ENCODE data around the gene PLEKHD1.

GRCh38 chr14:69460093-69460701, 24.3 kb upstream of the PLEKHD1 start:
- TF ChIP-seq POLR2A (IDR thresholded peaks at IDR 0.05) (no peak), EP300 (IDR thresholded peaks at IDR 0.05) (peak in 1 of 2 donors; percentile 46)
